H9 (cell line): ENCODE results near the gene EZH2. TPM values are rescaled to one million over a fixed set of nuclear protein-coding genes. Genes with fewer than 3 reads are reported as not detected.

Source experiments
- DNase-seq: peaks from one replicate; pipeline ENCODE4 v3.0.0-alpha.2; 2017
- H2AFZ ChIP-seq: one replicate; pipeline ENCODE4 v1.6.1; 2013; ENCODE audit warnings: mild to moderate bottlenecking, low read length, control low read depth, moderate library complexity
- H2AK5ac ChIP-seq: 2 replicates; pipeline ENCODE4 v1.6.1; 2013; ENCODE audit warnings: low read length, control low read depth, mixed read lengths; ENCODE audit not compliant: insufficient read length
- H2BK120ac ChIP-seq: one replicate; pipeline ENCODE4 v1.6.1; 2013; ENCODE audit warnings: low read depth, mild to moderate bottlenecking, low read length, control low read depth, inconsistent platforms; ENCODE audit not compliant: poor library complexity, severe bottlenecking
- H2BK12ac ChIP-seq: 2 replicates; pipeline ENCODE4 v1.6.1; 2013; ENCODE audit warnings: low read length, control low read depth, mixed read lengths, low read depth; ENCODE audit not compliant: insufficient read length
- H2BK15ac ChIP-seq: 2 replicates; pipeline ENCODE4 v1.6.1; 2013; ENCODE audit warnings: low read depth, low read length, control low read depth
- H2BK20ac ChIP-seq: one replicate; pipeline ENCODE4 v1.6.1; 2013; ENCODE audit warnings: low read depth, mild to moderate bottlenecking, low read length, control low read depth, inconsistent platforms; ENCODE audit not compliant: poor library complexity, severe bottlenecking
- H2BK5ac ChIP-seq: 2 replicates; pipeline ENCODE4 v1.6.1; 2013; ENCODE audit warnings: low read length, control low read depth, mixed read lengths; ENCODE audit not compliant: insufficient read length
- H3K14ac ChIP-seq: 2 replicates; pipeline ENCODE4 v1.6.1; 2013; ENCODE audit warnings: low read length, control low read depth; ENCODE audit not compliant: insufficient read depth
- H3K18ac ChIP-seq: 2 replicates; pipeline ENCODE4 v1.6.1; 2013; ENCODE audit warnings: low read depth, mild to moderate bottlenecking, mixed read lengths, low read length, control low read depth; ENCODE audit not compliant: insufficient read length
- H3K23ac ChIP-seq: 2 replicates; pipeline ENCODE4 v1.6.1; 2013; ENCODE audit warnings: low read length, control low read depth, mixed read lengths, low read depth; ENCODE audit not compliant: insufficient read length
- H3K23me2 ChIP-seq: 2 replicates; pipeline ENCODE4 v1.6.1; 2013; ENCODE audit warnings: low read depth, mild to moderate bottlenecking, mixed read lengths, low read length, control low read depth; ENCODE audit not compliant: insufficient read length, poor library complexity, severe bottlenecking
- H3K27ac ChIP-seq: 2 replicates; pipeline ENCODE4 v1.5.1; 2013; ENCODE audit warnings: low read length, control low read depth, mixed read lengths, low read depth; ENCODE audit not compliant: insufficient read length
- H3K27me3 ChIP-seq: 2 replicates; pipeline ENCODE4 v1.6.1; 2013; ENCODE audit warnings: low read length, control low read depth, inconsistent platforms; ENCODE audit not compliant: insufficient read depth
- H3K4ac ChIP-seq: 2 replicates; pipeline ENCODE4 v1.6.1; 2013; ENCODE audit warnings: low read depth, mild to moderate bottlenecking, control low read depth, inconsistent platforms, low read length, moderate library complexity
- H3K4me1 ChIP-seq: 2 replicates; pipeline ENCODE4 v1.6.1; 2013; ENCODE audit warnings: low read length, control low read depth, inconsistent platforms; ENCODE audit not compliant: insufficient read depth
- H3K4me2 ChIP-seq: 2 replicates; pipeline ENCODE4 v1.6.1; 2013; ENCODE audit warnings: low read length, control low read depth, mixed read lengths; ENCODE audit not compliant: insufficient read length, insufficient read depth
- H3K56ac ChIP-seq: 2 replicates; pipeline ENCODE4 v1.6.1; 2013; ENCODE audit warnings: low read depth, mild to moderate bottlenecking, mixed read lengths, low read length, control low read depth; ENCODE audit not compliant: insufficient read length
- H3K79me1 ChIP-seq: 2 replicates; pipeline ENCODE4 v1.6.1; 2013; ENCODE audit warnings: low read depth, mild to moderate bottlenecking, moderate library complexity, low read length, control low read depth, inconsistent platforms; ENCODE audit not compliant: insufficient read depth, poor library complexity, severe bottlenecking
- H3K79me2 ChIP-seq: 2 replicates; pipeline ENCODE4 v1.6.1; 2013; ENCODE audit warnings: low read length, control low read depth, inconsistent platforms; ENCODE audit not compliant: insufficient read depth
- H3K9ac ChIP-seq: 2 replicates; pipeline ENCODE4 v1.6.1; 2013; ENCODE audit warnings: low read length, control low read depth, mixed read lengths; ENCODE audit not compliant: insufficient read length; ENCODE audit errors: extremely low read depth
- H3K9me3 ChIP-seq: one replicate; pipeline ENCODE4 v1.6.1; 2013; ENCODE audit warnings: low read depth, low read length, inconsistent platforms; ENCODE audit not compliant: control insufficient read depth
- H3T11ph ChIP-seq: one replicate; pipeline ENCODE4 v1.6.1; 2013; ENCODE audit warnings: mild to moderate bottlenecking, low read length, control low read depth, inconsistent platforms
- H4K20me1 ChIP-seq: one replicate; pipeline ENCODE4 v1.6.1; 2013; ENCODE audit not compliant: control insufficient read depth, insufficient read length, insufficient read depth
- H4K5ac ChIP-seq: 2 replicates; pipeline ENCODE4 v1.6.1; 2013; ENCODE audit warnings: low read depth, mild to moderate bottlenecking, mixed read lengths, low read length, control low read depth; ENCODE audit not compliant: insufficient read length
- H4K8ac ChIP-seq: replicated peaks from 2 replicates; pipeline ENCODE4 v1.6.1; 2013; ENCODE audit warnings: low read length, control low read depth, mixed read lengths, low read depth; ENCODE audit not compliant: insufficient read length
- H4K91ac ChIP-seq: 2 replicates; pipeline ENCODE4 v1.6.1; 2013; ENCODE audit warnings: low read depth, mild to moderate bottlenecking, moderate library complexity, mixed read lengths, low read length, control low read depth; ENCODE audit not compliant: insufficient read length
- H3K27ac Mint-ChIP-seq, 3 experiments: 2 replicates in 2 of 3; 3 replicates in 1 of 3; pipeline ENCODE4 v1.8.0; 2020 to 2021; ENCODE audit warnings: mixed read lengths in 3 of 3, mild to moderate bottlenecking in 1 of 3, moderate library complexity in 1 of 3
- H3K27me3 Mint-ChIP-seq: 2 replicates; pipeline ENCODE4 v1.8.0; 2021; ENCODE audit warnings: low read depth, mild to moderate bottlenecking, moderate library complexity, mixed read lengths
- H3K36me3 Mint-ChIP-seq, 3 experiments: 2 replicates in 2 of 3; 3 replicates in 1 of 3; pipeline ENCODE4 v1.8.0; 2020 to 2021; ENCODE audit warnings: low read depth in 3 of 3, mixed read lengths in 3 of 3; ENCODE audit not compliant: insufficient read depth in 1 of 3
- H3K4me1 Mint-ChIP-seq, 2 experiments: 2 replicates each; pipeline ENCODE4 v1.8.0; 2020; ENCODE audit warnings: mixed read lengths in 2 of 2
- H3K4me3 Mint-ChIP-seq, 2 experiments: 2 replicates in 1 of 2; 3 replicates in 1 of 2; pipeline ENCODE4 v1.8.0; 2020 to 2021; ENCODE audit warnings: mild to moderate bottlenecking in 2 of 2, mixed read lengths in 2 of 2, moderate library complexity in 1 of 2
- H3K9me3 Mint-ChIP-seq, 2 experiments: 2 replicates in 1 of 2; 3 replicates in 1 of 2; pipeline ENCODE4 v1.8.0; 2020; ENCODE audit warnings: mild to moderate bottlenecking in 2 of 2, mixed read lengths in 2 of 2, moderate library complexity in 1 of 2
- CTCF ChIP-seq: fragments of 200-600 bp; sonication (generic); conservative IDR thresholded peaks from 3 replicates; pipeline ENCODE4 v1.8.0; 2021; ENCODE audit warnings: antibody characterized with exemption, mild to moderate bottlenecking
- WGBS: extraction: QIAGEN DNeasy Blood & Tissue Kit; methylation state at CpG from one replicate; pipeline ENCODE4 v1.1.7; 2013; ENCODE audit warnings: missing lambda C conversion rate, low lambda C conversion rate, mixed read lengths; ENCODE audit not compliant: insufficient read length; ENCODE audit errors: extremely low coverage; 5-methylcytosine and 5-hydroxymethylcytosine counted together
- total RNA-seq: library from RNA; stranded (reverse); gene quantifications from 2 replicates; pipeline ENCODE4 v1.2.1, GENCODE V29; 2021

Gene EZH2
- total RNA-seq, 1 experiment from 2014 or later, result 41.3 TPM

- Histone ChIP-seq H3K9me3 (no peaks in the 10 kb centered on the region), H3K4me2 (no peak overlapping the region)
These were observed 31.1 kb upstream of the EZH2 start for GRCh38 chr7:148915211-148915610.

More at GRCh38 chr7:148915211-148915610, 31.1 kb upstream of the EZH2 start:
- Histone ChIP-seq H2AK5ac (no peak overlapping the region), H4K5ac (no peak overlapping the region), H3K56ac (no peak overlapping the region), H3K4me1 (no peaks in the 10 kb centered on the region; the same call in 1 of the 2 replicates), H4K91ac (no peak overlapping the region), H2AFZ (no peak overlapping the region), H2BK120ac (no peak overlapping the region), H3K18ac (no peak overlapping the region), H3K79me1 (no peaks in the 10 kb centered on the region), H2BK20ac (no peak overlapping the region), H4K20me1 (no peaks in the 10 kb centered on the region), H3K23ac (no peak overlapping the region), H2BK15ac (no peak overlapping the region), H3T11ph (no peak overlapping the region), H3K27ac (no peak overlapping the region), H2BK5ac (no peak overlapping the region), H3K9ac (no peak overlapping the region), H4K8ac (no peak overlapping the region), H3K14ac (no peak overlapping the region), H3K27me3 (no peaks in the 10 kb centered on the region), H3K79me2 (no peaks in the 10 kb centered on the region; the same call in 1 of the 2 replicates), H3K4ac (no peak overlapping the region), H3K23me2 (no peaks in the 10 kb centered on the region), H2BK12ac (no peak overlapping the region)
- H3K27ac Mint-ChIP-seq, result no peak overlapping the region
- no peaks in the 10 kb centered on the region for H3K27me3 Mint-ChIP-seq
- no peak for DNase-seq
- no peak overlapping the region for H3K4me3 Mint-ChIP-seq
- no peak for TF ChIP-seq CTCF
- no peaks in the 10 kb centered on the region for H3K36me3 Mint-ChIP-seq
- no CpG with 5 or more reads among the region's 7 CpGs for WGBS
- no peaks in the 10 kb centered on the region for H3K9me3 Mint-ChIP-seq
- H3K4me1 Mint-ChIP-seq, result peaks cover 7 to 14% of the 10 kb centered on the region in 2 experiments
